GM21825 (cell line): ENCODE data around the gene SUGCT.
"Not testable (repeated sequence)": the region's sequence is repeated elsewhere in the genome, so short reads cannot be mapped to it uniquely, and the experiment has no call there.

Source experiments
- ATAC-seq: cut with Tn5 transposase; IDR thresholded peaks from one replicate; pipeline ENCODE4 v1.9.1; 2021; ENCODE audit warnings: mild to moderate bottlenecking, moderate library complexity; ENCODE audit not compliant: unreplicated experiment

SUGCT gene

DNA sequence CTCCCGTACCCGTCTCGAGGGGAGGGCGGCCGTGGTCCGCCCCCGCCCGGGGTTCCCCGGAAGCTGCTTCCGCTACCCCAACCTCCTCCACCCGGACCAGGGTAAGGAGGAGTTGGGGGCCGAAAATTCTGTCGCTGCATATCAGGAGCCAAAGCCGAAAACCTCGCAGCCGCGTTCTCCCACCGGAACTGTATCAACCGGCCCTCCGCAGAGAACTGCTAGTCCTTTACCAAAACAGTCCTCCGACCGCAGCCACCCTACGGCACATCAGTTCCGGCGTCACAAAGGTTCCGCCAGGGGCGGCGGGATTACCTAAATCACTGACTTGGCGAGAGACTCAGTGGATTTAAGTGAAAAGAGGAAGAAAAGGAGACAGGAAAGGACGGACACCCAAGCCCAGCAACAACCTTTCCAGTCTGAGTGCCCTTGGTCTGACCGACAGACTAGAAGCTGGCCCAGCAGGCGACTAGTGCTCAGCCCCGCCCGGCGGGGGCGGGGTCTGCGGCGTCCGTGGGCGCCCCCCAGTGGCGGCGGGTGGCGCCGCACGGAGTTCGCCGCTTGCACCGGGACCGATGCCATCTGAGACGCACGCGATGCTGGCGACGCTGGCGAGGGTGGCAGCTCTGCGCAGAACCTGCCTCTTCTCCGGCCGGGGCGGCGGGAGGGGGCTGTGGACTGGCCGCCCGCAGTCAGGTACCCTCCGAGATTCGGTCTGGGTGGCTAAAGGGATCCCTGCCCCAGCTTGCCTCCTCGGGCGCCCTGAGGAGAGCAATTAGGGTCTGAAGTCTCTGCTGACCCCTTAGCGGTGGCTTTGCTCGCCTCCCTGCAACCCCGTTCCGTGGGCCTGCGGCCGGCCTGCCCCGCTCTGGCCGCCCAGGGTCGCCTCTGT, at the start of gene SUGCT, which contains the start of gene MPLKIP:
TSS of gene SUGCT (plus strand) at position 578 of the 889 bp plus-strand sequence.
TSS of gene MPLKIP (minus strand) at position 195 of the 889 bp plus-strand sequence. CDS start at position 140, 55 bp downstream.
- ATAC-seq, result peak; percentile 91

DNA sequence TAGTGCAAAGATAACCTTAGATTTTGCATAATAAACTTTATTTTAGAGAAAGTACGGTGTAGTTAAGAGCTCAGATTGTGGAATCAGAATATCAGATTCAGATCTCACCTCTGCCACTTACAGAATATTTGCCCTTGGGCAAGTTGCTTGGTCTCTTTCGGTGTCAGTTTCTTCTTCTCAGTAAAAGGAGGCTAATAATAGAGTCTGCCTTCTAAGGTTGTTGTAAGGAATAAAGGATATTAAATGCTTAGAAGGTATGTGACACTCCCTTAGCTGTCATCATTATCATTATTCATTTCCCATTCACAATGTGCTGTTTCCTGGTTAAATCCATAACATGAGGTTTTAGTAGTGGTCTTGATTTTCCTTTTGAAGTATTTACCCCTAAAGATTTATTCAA, 42.6 kb upstream of the SUGCT start:
- no peak for ATAC-seq

DNA sequence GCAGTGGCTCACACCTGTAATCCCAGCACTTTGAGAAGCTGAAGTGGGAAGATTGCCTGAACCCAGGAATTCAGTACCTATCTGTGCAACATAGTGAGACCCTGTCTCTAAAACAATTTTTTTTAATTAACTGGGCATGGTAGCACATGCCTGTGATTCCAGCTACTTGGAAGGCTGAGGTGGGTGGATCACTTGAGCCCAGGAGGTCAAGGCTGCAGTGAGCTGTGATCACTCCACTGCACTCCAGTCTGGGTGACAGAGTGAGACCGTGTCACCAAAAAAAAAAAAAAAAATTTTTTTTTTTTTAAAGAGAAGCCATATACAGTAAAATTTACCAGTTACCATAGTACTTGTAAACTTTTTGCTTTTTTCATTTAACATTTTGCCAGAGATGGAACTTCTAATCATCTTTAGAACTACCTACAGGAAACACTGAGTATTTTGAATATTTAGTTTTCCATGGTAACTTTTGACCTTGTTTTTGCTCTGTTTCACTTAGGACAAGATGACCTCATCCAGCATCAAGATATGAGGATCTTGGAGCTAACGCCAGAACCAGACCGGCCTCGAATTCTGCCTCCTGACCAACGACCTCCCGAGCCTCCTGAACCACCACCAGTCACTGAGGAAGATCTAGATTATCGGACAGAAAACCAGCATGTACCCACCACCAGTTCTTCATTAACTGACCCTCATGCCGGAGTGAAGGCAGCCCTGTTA, 41.0 kb upstream of the SUGCT start:
- no peak for ATAC-seq

DNA sequence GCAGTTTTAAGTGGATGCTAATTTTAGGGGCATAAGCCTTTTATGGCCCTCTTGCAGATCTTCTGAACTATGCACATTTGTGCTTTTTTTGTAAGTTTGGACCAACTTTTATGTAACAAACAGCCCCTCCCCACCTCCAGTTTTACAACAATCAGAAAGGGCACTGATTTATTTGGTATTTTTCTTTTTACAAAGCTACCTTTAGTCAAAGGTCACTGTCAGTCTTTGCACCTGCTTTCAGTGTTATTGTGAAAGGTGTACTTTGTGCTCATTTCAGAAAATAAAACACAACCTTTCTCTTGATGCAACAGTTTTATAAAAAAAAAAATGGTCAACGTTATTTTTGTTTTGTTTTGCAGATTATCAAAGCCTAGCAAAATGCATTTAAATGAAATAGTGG, 39.6 kb upstream of the SUGCT start:
- no peak for ATAC-seq

DNA sequence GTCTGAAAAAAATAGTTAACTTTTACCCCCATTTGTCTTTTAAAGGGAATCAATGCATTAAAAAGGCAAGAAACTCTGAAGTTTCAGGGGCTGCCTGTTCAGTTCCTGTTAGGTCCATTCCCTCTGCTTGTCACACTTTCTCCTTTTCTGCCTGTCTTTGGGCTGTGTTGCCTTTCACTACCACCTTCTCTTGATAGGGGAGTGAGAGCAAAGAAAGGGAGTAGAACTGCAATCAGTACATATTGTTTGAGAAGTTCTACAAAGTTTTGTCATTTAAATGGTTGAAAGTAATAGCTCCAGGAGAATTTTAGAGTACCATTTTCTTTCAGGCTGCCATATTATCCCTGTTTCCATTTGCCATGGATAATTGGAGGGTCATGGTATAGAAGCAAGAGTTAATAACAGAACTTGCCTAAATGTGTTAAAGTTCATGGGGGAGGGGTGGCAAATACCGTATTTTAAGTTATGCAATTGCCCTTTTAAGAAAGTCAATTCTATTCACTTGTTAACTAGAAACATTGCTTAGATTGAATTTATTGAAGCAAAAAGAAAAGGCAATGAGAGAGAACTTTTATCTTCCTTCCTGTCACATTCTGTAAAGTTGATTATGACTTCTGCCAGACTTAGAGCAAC, 39.0 kb upstream of the SUGCT start:
- no peak for ATAC-seq

DNA sequence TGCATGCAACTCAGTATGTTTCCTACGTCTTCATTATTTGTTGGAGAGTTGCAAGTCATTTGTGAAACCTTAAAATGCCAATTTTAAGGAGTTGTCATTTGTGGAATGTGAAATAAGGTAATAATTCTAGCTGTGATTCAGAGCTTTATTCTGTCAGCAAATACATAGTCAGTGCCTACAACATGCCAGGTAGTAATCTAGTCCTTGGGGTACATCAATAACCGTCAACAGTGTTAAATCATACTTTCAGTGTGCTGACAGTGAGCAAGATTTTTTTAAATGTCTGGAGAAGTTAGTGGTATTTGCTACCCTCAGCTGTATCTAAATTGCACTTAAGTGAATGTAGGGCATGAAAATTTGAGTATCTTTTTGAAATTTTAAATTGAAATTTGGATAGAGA, 37.1 kb upstream of the SUGCT start:
- no peak for ATAC-seq

DNA sequence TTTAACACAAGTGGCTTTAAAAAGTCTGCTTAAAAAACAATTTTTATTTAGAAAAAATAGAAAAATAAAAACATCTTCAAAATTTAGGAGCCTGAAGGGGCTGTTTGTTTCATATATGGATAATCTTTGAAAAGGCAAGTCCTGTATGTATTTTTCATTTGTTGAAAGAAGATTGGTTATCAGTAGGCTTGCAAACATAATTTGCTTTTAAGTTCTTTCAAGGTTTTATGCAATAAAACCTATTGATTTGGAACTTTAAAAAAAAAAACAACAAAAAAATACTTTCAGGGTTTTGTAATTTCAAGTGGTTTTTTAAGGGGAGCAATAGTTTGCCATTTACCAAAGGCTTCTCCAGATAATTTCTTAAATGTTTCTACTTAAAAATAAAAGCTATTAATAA, 36.0 kb upstream of the SUGCT start:
- no peak for ATAC-seq

DNA sequence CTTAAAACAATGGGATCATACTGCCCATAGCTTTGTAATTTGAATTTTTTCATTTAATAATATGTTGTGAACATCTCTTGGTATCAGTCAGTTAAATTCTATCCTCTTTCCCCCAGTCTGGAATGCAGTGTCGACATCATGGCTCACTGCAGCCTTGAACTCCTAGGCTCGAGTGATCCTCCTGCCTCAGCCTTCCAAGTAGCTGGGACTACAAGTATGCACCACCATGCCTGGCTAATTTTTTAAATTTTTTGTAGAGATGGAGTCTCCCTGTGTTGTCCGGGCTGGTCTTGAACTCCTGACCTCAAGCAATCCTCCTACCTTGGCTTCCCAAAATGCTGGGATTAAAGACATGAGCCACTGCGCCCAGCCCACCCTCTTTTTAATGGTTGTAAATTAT, 35.0 kb upstream of the SUGCT start:
- no peak for ATAC-seq

- no peak for ATAC-seq
Measured at GRCh38 chr7:40101201-40101600, 33.6 kb upstream of the SUGCT start.

- ATAC-seq, result no peak
Measured at GRCh38 chr7:40102897-40103296, 31.9 kb upstream of the SUGCT start.

DNA sequence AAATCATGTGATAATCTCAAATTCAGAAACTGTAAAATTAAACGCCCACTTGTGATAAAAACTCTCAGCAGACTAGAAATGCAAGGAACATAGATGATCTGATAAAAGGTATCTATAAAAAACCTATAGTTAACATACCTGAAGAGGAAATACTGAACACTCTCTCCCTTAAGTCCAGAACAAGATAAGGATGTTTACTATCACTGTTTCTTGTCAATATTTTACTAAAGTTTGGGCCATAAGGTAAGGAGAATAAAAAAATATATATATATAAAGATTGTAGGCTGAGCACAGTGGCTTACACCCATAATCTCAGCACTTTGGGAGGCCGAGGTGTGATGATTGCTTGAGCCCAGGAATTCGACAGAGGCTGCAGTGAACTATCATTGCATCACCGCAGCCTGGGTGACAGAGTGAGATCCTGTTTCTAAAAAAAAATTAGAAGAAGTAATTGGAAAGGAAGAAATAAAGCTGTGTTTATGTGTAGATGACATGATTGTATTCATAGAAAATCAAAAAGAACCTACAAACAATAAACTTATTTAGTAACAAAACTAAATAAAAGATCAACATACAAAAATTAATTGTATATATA, 28.8 kb upstream of the SUGCT start:
- ATAC-seq, result no peak

- no peak for ATAC-seq
Measured at GRCh38 chr7:40115936-40116335, 18.9 kb upstream of the SUGCT start.

DNA sequence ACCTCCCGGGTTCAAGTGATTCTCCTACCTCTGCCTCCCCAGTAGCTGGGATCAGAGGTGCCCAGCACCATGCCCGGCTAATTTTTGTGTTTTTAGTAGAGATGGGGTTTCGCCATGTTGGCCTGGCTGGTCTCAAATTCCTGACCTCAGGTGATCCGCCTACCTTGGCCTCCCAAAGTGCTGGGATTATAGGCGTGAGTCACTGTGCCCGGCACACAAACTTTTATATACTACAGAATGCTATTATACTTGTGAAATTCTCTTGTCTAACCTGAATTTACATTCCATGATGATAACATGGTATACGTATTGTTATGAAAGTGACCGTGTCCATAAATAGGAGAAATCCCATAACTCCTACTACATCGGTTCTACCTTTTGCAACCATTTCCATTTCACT, 17.6 kb upstream of the SUGCT start:
- not testable (repeated sequence) for ATAC-seq

DNA sequence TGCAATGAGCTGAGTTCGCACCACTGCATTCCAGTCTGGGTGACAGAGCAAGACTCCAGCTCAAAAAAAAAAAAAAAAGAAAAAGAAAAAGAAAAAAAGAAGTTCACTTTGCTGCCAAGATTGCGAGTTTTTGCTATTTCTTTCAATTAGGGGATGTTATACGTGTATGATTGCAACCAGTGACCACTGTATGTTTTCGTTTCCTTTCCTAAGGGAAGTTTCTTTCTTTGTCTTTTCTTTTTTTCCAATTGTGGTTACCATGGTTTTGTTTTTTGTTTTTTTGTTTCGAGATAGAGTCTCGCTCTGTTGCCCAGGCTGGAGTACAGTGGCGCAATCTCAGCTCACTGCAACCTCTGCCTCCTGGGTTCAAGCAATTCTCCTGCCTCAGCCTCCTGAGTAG, 16.6 kb upstream of the SUGCT start:
- not testable (repeated sequence) for ATAC-seq

DNA sequence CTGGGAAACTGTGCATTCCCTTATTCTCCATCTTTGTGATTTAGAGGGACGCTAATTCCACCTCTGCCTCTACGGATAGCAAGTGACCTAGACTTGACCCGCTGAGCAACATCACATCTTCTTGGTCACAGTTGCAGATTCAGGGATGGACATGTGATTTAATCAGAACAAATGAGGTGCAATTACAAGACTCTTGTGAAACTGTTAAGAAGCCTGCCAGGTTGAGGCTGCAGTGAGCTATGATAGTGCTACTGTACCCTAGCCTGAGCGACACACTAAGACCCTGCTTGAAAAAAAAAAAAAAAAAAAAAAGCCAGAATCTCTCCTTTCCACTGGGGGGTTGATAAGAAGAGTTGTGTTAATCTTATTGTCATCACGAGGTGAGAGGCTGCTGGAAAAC, 14.8 kb upstream of the SUGCT start:
- ATAC-seq, result no peak

DNA sequence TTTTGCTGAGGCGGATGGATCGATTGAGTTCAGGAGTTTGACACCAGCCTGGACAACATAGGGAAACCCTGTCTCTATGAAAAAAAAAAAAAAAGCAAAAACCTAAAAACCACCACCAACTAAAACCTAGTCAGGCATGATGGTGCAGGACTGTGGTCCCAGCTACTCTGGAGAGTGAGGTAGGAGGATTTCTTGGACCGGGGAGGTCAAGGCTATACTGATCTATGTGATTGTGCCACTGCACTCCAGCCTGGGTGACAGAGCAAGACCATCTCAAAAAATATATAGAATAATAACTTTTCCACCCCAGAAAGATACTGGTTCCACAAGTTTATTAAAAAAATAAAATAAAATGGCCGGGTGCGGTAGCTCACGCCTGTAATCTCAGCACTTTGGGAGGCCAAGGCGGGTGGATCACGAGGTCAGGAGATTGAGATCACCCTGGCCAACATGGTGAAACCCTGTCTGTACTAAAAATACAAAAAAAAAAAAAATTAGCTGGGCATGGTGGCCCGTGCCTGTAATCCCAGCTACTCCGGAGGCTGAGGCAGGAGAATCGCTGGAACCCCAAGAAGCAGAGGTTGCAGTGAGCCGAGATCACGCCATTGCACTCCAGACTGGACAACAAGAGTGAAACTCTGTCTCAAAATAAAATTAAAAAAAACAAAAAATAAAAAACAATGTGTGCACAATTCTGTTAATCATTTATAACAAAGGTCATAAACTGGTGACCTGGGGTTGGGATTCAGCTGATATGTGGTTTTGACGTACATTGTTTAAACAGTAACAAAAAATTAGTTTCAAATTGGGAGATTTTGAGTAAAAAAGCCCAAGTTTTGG, 12.5 kb upstream of the SUGCT start:
- ATAC-seq, result not testable (repeated sequence)

GRCh38 chr7:40122940-40123254, 11.9 kb upstream of the SUGCT start:
- ATAC-seq, result no peak

DNA sequence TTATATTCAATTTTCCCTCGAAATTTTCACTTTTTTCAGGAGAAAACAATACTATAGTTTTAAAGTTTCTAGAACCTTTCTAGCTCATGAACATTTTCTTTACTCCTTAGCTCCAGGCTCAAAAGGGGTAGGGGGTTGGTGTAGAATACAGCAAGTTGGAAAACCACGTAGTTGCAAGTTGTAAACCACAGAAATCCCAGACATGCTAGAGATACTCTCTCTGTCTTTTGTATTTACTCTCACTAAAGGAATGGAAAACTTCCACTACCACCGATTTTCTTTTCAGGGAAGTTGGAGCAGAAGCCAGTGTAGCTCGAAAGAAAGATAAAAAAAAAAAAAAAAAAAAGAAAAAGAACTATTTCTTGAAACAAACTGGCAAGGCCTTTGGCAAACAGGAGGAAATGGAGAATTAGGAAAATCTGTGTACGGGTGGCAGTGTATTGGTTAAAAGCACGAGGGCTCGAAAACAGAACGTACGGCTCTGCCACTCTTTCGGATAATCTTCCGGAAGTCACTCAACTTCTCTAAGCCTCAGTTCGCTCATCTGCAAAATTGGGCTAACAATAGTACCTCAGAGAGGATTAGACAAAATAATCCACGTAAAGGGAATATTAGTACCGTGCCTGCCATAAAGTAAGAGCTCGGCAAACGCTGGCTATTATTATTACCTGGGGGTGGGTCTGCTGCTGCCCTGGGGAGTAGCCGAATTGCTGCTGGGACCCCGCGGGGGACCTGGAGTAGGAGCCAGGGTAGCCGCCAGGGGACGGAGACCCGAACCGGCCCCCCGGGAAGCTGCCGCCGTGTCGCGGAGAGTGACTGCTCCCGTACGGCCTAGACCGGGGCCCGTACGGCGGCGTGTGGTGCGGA, 1.0 kb upstream of the SUGCT start:
- peak; percentile 12 for ATAC-seq

- no peak for ATAC-seq
Measured at GRCh38 chr7:40135317-40135610, 459 bp downstream of the SUGCT start.

DNA sequence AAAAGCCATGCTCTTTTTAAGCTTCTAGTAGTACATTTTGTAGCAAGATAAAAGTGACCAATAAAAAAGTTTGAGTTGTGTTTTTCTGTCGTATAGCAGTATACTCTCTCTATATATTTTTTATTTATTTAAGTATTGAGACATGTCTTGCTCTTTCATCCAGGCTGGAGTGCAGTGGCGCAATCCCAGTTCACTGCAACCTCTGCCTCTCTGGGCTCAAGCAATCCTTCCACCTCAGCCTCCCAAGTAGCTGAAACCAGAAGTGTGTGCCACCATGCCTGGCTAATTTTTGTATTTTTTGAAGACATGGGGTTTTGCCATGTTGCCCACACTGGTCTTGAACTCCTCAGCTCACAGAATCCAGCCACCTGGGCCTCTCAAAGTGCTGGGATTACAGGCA, 2.8 kb downstream of the SUGCT start:
- ATAC-seq, result no peak
